ENCODE measurements around the gene NOSIP. TPM values are rescaled to one million over a fixed set of nuclear protein-coding genes. Genes with fewer than 3 reads are reported as not detected.

Gene NOSIP
- total RNA-seq, 4 donors from 2014 or later: 62.4 to 92.8 (median 78.9) TPM

GRCh38 chr19:49587227-49587626, 6.9 kb upstream of the NOSIP start:
- no peak overlapping the region for H3K27ac ChIP-seq
- no peaks in the 10 kb centered on the region for H3K9me3 ChIP-seq
- H3K36me3 ChIP-seq: no peaks in the 10 kb centered on the region
- DNase-seq: no peak
- in situ Hi-C loops (cut with MboI; ENCODE audit: low sequenced_read_pairs in 4 of 4) (no loop called here), intact Hi-C loops (cut with DNase I; ENCODE audit: low total_unique reads) (no loop called here)
- no peak for ATAC-seq
- peaks cover 0 to 5% of the 10 kb centered on the region in 2 donors for H3K4me1 ChIP-seq
- no peak for TF ChIP-seq CTCF (IDR thresholded peaks at IDR 0.05 in 4 of 5, conservative IDR thresholded peaks at IDR 0.05 in 1 of 5)
- no peak for TF ChIP-seq POLR2A (IDR thresholded peaks at IDR 0.05)
- H3K4me3 ChIP-seq: no peak overlapping the region
- no peaks in the 10 kb centered on the region for H3K27me3 ChIP-seq

DNA sequence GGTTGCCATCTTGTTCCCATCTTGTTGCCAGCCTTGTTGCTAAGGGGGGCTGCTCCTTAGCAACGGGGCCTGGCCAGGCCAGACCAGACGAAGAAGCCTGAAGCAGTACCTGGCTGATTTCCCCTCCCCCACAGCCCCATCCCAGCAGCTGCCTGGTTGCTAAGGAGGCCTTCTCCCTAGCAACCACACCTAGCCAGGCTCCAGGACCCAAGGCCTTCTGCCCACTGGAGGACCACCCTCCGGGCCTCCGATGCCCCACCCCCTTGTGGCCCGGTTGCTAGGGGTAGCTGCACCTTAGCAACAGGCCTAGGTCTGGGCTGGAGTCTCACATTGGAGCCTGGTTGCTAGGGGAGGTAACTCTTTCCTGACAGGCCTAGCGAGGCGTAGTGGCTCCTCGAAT, 4.7 kb upstream of the NOSIP start:
- intact Hi-C loops (cut with DNase I; ENCODE audit: low total_unique reads) (no loop called here), in situ Hi-C loops (cut with MboI; ENCODE audit: low sequenced_read_pairs in 4 of 4) (no loop called here)
- TF ChIP-seq CTCF (IDR thresholded peaks at IDR 0.05 in 4 of 5, conservative IDR thresholded peaks at IDR 0.05 in 1 of 5) (no peak), POLR2A (IDR thresholded peaks at IDR 0.05) (no peak)
- no peaks in the 10 kb centered on the region for H3K27me3 ChIP-seq
- H3K4me1 ChIP-seq: peaks cover 6 to 9% of the 10 kb centered on the region in 2 donors
- ATAC-seq (no peak), DNase-seq (no peak)
- H3K4me3 ChIP-seq: no peak overlapping the region
- H3K36me3 ChIP-seq: no peaks in the 10 kb centered on the region
- H3K9me3 ChIP-seq: no peaks in the 10 kb centered on the region
- H3K27ac ChIP-seq: no peak overlapping the region

DNA sequence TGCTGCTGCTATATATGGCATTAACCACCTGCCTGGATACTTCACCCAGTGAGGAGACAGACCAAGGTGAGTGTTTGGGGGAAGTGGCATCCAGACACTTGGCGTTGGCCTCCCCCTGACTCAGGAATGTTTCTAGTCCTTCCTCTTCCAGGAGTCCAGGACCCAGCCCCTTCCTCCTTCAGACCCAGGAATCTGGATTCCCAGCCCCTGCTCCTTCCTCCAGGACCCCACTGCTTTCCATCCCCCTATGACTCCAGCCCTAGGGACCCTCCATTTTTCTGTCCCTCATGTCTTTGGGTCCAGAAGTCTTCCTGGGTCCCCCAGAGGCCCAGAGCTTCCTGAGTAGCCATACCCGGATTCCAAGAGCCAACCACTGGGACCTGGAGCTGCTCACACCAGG, 2.9 kb upstream of the NOSIP start:
- Histone ChIP-seq H3K4me3 (no peak overlapping the region), H3K4me1 (peaks cover 22% of the 10 kb centered on the region in 2 donors), H3K9me3 (no peaks in the 10 kb centered on the region), H3K27ac (no peak overlapping the region), H3K27me3 (no peaks in the 10 kb centered on the region), H3K36me3 (no peaks in the 10 kb centered on the region)
- in situ Hi-C loops (cut with MboI; ENCODE audit: low sequenced_read_pairs in 4 of 4): no loop called here
- no peak for TF ChIP-seq POLR2A (IDR thresholded peaks at IDR 0.05)
- no peak for TF ChIP-seq CTCF (IDR thresholded peaks at IDR 0.05 in 4 of 5, conservative IDR thresholded peaks at IDR 0.05 in 1 of 5)
- no peak for DNase-seq
- no peak for ATAC-seq
- intact Hi-C loops (cut with DNase I; ENCODE audit: low total_unique reads): no loop called here

DNA sequence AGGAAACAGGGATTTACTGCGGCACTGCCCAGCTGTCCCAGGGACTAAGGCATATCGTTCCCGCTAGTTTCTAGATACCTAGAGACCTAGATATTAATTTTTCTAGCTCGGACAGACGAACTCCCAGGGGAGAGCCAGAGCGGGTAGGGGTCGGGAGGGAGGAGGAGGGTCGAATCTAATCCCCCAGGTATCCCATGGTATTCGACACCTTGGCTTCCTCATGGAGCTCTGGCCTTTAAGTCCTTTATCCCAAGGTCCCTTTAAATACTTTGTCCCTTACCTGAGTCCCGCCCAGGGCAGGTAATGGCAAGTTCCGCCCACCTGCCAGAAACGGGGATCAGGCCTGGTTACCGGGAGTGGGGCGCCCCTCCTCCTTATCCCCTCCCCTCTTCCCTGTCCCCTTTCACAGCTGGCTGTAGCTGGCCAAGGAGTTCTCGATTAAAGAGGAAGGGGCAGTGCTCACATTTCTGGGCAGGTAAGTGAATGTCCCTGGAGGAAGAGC, 702 bp upstream of the NOSIP start, which contains the start of gene PRRG2:
TSS of gene PRRG2 (plus strand) at position 310 of the 502 bp plus-strand sequence. CDS start 1,904 bp downstream, outside the sequence.
- intact Hi-C loops (cut with DNase I; ENCODE audit: low total_unique reads): loop anchor here (2.0 kb wide), 1 partner anchor 60 kb away; the partner anchor contains the start of gene RRAS

More for the DNA sequence above, 702 bp upstream of the NOSIP start, which contains the start of gene PRRG2:
- peaks cover 36 to 43% of the 10 kb centered on the region in 2 donors for H3K4me1 ChIP-seq
- peak within 1 kb of the TSS; percentile 80 to 88 (median 83) for H3K27ac ChIP-seq
- peaks cover 0 to 4% of the 10 kb centered on the region in 2 donors for H3K36me3 ChIP-seq
- peak within 1 kb of the TSS; percentile 56 to 86 (median 74) for H3K4me3 ChIP-seq
- DNase-seq: no peak
- ATAC-seq: no peak
- no peaks in the 10 kb centered on the region for H3K9me3 ChIP-seq
- in situ Hi-C loops (cut with MboI; ENCODE audit: low sequenced_read_pairs in 4 of 4): no loop called here
- TF ChIP-seq CTCF (IDR thresholded peaks at IDR 0.05 in 4 of 5, conservative IDR thresholded peaks at IDR 0.05 in 1 of 5) (no peak), POLR2A (IDR thresholded peaks at IDR 0.05) (no peak)
- no peaks in the 10 kb centered on the region for H3K27me3 ChIP-seq
